Nephron progenitor cell (in vitro differentiated cells): ENCODE results near the gene SPEF2.

Experiments used
- DNase-seq: peaks from one replicate; pipeline ENCODE4 v3.0.0; 2021
- H3K27ac Mint-ChIP-seq: 2 replicates; pipeline ENCODE4 v1.8.0; 2021; ENCODE audit warnings: mild to moderate bottlenecking, moderate library complexity, mixed read lengths
- H3K27me3 Mint-ChIP-seq: 2 replicates; pipeline ENCODE4 v1.8.0; 2021; ENCODE audit warnings: mild to moderate bottlenecking, low read depth, mixed read lengths; ENCODE audit not compliant: poor library complexity
- H3K36me3 Mint-ChIP-seq: 2 replicates; pipeline ENCODE4 v1.8.0; 2021; ENCODE audit warnings: low read depth, mixed read lengths
- H3K4me1 Mint-ChIP-seq: 2 replicates; pipeline ENCODE4 v1.8.0; 2021; ENCODE audit warnings: mixed read lengths
- H3K4me3 Mint-ChIP-seq: 2 replicates; pipeline ENCODE4 v1.8.0; 2021; ENCODE audit warnings: mild to moderate bottlenecking, moderate library complexity, mixed read lengths
- H3K9me3 Mint-ChIP-seq: 2 replicates; pipeline ENCODE4 v1.8.0; 2021; ENCODE audit warnings: mild to moderate bottlenecking, moderate library complexity, mixed read lengths
- TF ChIP-seq, protein P1 (sequence below): fragments of 200-600 bp; sonication (generic); IDR thresholded peaks from 2 replicates; pipeline ENCODE4 v1.5.0; 2021; ENCODE audit warnings: antibody characterized with exemption

The SPEF2 gene

DNA sequence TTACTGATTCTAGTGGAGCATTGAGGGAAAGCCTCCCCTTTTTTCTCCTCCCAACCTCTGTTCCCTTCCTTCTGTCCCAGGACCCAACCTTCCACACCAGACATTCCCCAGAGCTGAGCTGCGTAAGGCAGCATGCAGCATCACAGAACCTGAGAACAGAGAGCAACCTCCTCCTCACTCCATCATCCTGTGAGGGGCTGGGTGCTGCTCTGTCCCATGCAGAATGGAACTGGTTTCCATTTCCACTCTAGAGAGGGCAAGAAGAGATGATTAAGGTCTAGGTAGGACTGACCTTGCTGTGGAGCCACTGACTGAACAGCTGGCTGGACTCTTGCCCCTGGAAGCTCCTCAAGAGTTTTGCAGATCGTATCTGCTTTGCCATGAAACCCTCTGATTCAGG, 208.9 kb downstream of the SPEF2 start:
- Mint-ChIP-seq H3K9me3 (no peaks in the 10 kb centered on the region), H3K27ac (no peak overlapping the region), H3K27me3 (peaks cover 5% of the 10 kb centered on the region), H3K4me1 (no peaks in the 10 kb centered on the region), H3K36me3 (no peaks in the 10 kb centered on the region), H3K4me3 (no peak overlapping the region)
- no peak for DNase-seq
- TF ChIP-seq, protein P1, sequence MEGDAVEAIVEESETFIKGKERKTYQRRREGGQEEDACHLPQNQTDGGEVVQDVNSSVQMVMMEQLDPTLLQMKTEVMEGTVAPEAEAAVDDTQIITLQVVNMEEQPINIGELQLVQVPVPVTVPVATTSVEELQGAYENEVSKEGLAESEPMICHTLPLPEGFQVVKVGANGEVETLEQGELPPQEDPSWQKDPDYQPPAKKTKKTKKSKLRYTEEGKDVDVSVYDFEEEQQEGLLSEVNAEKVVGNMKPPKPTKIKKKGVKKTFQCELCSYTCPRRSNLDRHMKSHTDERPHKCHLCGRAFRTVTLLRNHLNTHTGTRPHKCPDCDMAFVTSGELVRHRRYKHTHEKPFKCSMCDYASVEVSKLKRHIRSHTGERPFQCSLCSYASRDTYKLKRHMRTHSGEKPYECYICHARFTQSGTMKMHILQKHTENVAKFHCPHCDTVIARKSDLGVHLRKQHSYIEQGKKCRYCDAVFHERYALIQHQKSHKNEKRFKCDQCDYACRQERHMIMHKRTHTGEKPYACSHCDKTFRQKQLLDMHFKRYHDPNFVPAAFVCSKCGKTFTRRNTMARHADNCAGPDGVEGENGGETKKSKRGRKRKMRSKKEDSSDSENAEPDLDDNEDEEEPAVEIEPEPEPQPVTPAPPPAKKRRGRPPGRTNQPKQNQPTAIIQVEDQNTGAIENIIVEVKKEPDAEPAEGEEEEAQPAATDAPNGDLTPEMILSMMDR, result no peak

DNA sequence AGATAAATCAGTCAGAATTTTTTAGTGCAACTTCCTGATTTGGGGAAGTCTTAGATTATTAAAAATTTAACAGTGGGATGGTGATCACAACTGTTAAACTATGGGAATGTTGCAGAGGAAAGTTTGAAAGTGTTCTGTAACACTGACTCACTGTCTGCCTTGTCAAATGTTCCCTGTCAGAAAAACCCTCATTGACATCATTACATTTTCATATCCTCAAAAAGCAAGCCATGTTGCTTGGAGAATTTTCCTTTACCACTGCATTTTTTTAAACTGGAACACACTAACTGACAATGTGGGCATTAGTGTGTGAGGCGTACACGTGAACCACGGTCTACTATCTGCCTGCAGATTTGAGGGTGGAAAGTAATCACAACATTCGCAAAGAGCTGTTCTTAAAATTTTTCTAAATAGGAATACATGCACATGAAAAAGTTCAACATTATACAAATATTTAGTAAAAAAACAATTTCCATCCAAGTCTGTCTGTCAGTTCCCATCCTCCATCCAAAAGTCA, 210.5 kb downstream of the SPEF2 start:
- no peak for DNase-seq
- Mint-ChIP-seq H3K36me3 (no peaks in the 10 kb centered on the region), H3K9me3 (no peaks in the 10 kb centered on the region), H3K4me3 (no peak overlapping the region), H3K27me3 (peaks cover 5% of the 10 kb centered on the region), H3K27ac (no peak overlapping the region), H3K4me1 (no peaks in the 10 kb centered on the region)
- TF ChIP-seq, protein P1, result no peak

DNA sequence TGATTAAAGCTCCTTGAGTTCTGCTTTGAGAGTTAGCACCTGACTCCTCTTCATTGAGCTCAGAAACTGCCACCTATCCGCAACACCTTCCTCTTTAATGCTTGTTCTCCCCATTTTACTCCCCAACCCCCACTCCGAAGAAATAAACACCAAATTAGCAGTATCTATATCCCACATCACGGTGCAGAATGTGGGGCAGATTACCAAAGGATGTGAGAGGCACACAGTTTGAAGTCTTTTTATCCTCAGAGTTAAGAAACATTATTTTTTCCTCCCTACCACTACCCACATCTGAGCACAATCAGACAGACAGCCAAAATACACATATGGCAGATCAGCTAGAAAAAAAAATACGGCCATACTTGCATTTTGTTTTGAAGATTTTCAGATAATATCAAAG, 212.9 kb downstream of the SPEF2 start:
- no peaks in the 10 kb centered on the region for H3K36me3 Mint-ChIP-seq
- no peaks in the 10 kb centered on the region for H3K9me3 Mint-ChIP-seq
- H3K27ac Mint-ChIP-seq, result no peak overlapping the region
- no peaks in the 10 kb centered on the region for H3K4me1 Mint-ChIP-seq
- TF ChIP-seq, protein P1, result no peak
- peaks cover 4% of the 10 kb centered on the region for H3K27me3 Mint-ChIP-seq
- H3K4me3 Mint-ChIP-seq, result no peak overlapping the region
- no peak for DNase-seq

DNA sequence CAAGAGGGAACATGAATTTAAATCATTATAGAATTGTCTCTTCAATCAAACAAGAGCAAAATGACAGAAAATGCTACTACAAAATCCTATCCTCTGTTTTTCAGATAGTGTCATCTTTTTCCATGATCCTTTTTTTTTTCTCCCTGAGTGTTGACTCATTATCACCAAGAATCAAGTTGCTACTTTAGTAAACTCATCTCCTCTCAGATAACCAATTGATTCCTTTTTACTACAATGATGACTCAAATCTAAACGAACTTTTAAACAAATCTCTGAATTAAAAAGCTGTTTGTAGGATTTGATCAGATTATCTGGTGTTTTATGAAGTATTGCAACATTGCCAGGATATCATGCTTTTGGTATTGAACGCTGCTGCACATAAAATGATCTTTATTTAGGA, 215.1 kb downstream of the SPEF2 start:
- no peaks in the 10 kb centered on the region for H3K4me1 Mint-ChIP-seq
- no peaks in the 10 kb centered on the region for H3K9me3 Mint-ChIP-seq
- H3K4me3 Mint-ChIP-seq, result no peak overlapping the region
- no peak for DNase-seq
- no peak overlapping the region for H3K27ac Mint-ChIP-seq
- TF ChIP-seq, protein P1, result no peak
- no peaks in the 10 kb centered on the region for H3K36me3 Mint-ChIP-seq
- H3K27me3 Mint-ChIP-seq, result no peaks in the 10 kb centered on the region

DNA sequence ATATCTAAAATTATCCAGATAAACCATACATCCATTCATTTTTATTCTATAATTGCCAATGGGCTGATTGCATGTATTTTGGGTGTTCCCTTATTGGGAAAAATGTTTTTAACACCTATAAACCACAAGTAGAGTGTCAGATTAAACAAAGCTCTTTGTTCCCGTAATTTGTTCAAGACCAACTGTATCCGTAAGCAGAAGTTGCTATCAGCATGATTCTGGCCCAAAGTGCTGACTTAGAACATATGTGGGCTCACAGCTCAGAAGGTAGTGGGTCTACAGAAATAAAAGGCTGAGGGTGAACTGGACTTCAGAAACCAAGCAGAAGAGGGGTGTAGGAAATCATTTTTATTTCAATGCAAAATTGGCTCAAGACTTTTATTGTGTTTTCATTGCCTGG, 215.6 kb downstream of the SPEF2 start:
- TF ChIP-seq, protein P1, result no peak
- DNase-seq, result no peak
- H3K27ac Mint-ChIP-seq, result no peak overlapping the region
- H3K4me1 Mint-ChIP-seq, result no peaks in the 10 kb centered on the region
- no peak overlapping the region for H3K4me3 Mint-ChIP-seq
- no peaks in the 10 kb centered on the region for H3K36me3 Mint-ChIP-seq
- H3K27me3 Mint-ChIP-seq, result no peaks in the 10 kb centered on the region
- H3K9me3 Mint-ChIP-seq, result no peaks in the 10 kb centered on the region

DNA sequence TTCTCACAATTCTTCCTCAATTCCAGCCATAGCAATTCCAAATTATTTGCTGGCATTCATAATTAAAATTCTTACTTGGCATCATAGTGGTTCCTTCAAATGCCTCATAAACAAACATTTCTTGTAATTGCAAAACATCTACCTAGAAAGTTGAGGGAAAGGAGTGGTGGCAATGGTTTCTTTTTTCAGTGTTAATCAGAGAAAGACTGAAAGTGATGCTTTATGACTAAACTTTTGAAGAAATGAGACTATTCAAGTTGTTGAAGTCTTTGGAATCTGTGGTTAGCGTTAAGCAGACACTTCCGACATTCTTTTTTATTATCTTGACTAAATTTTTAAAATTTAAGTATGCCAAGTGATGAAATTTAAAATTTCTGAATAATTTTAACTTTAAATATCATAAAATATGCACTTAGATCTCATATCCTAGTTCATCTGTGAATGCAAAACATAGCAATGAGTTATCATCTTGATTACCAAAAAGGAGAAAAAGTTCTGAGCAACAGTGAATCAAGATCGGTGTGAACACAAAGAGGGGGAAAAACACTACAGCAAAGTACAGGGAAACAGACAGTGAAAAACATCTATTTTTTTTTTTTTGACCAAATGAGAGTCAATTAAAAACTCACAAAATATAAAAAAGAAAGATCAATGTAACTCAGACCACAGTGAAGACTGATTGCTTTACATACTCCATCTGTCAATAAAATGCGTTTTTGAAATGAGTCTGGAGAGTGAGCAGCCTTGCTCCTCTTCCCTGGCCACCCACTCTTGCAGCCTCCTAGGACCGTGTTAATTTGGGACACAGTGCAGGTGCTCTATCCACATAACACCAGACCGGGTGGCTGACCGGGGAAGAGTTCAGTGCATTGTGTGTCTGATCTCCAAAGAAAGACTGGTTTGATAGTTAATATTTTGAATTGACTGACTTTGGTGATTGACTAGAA, 218.4 kb downstream of the SPEF2 start:
- Mint-ChIP-seq H3K36me3 (no peaks in the 10 kb centered on the region), H3K27ac (no peak overlapping the region), H3K4me3 (no peak overlapping the region), H3K27me3 (peaks cover 7% of the 10 kb centered on the region), H3K9me3 (no peaks in the 10 kb centered on the region), H3K4me1 (no peaks in the 10 kb centered on the region)
- no peak for DNase-seq
- TF ChIP-seq, protein P1, result no peak
